CD4-positive, alpha-beta T cell treated with Interferon gamma for 1 hour (primary cell): Measurements from ENCODE around the gene FLYWCH1.

Experiments
- DNase-seq: peaks from one replicate; pipeline ENCODE4 v3.0.0-alpha.2; 2020

Gene FLYWCH1

DNA sequence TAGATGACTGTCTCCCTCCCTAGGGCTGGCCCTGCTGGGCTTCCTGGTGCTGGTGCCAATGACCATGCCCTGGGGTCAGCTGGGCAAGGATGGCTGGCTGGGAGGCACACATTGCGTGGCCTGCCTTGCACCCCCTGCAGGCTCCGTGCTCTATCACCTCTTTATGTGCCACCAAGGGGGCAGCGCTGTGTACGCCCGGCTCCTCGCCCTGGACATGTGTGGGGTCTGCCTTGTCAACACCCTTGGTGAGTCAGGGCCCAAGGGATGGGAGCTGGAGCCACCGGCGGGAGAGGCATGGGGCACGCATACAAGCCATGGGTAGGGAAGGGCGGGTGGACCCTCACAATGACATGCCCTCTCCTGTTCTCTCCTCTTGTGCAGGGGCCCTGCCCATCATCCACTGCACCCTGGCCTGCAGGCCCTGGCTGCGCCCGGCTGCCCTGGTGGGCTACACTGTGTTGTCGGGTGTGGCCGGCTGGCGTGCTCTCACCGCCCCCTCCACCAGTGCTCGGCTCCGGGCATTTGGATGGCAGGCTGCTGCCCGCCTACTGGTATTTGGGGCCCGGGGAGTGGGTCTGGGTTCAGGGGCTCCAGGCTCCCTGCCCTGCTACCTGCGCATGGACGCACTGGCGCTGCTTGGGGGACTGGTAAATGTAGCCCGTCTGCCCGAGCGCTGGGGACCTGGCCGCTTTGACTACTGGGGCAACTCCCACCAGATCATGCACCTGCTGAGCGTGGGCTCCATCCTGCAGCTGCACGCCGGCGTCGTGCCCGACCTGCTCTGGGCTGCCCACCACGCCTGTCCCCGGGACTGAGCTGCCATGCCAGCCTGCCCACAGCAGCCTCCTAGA lies 59.6 kb downstream of the FLYWCH1 start:
- DNase-seq = no peak

DNA sequence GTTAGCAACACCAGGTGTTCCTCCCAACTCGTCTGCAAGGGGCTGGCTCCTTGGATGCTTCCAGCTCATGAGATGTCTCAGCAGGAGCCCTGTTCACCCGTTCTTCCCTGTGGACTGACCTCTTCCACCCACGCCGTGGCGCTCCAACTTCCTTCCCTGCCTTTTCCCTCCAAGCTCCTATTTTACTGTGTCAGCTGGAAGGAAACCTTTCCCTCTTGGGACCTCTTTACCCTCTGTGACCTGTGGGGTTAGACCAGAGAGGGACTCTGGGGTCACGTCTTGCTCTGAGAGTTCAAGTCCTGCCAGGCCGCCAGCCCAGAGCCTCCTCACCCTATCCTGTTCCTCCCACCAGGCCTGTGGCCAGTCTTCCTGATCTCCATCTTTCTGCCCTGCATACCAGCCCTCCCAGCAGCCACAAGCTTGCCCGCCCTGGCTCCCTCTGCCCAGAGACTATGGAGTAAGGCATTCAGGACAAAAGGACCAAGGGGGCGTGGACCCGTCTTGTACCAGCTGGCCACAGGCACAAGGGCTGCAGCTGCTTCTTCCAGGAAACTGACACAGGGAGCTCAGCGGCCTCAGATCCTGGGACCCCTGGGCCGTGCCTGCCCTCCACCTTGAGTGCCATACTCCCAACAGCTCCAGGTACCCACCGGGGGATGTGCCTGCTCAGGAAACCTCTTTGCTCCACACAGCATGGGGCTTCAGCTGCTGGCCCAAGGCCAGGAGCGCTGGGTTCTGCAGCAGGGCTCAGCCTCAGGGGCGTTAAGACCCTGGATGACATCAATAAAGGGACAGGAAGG lies 60.5 kb downstream of the FLYWCH1 start:
- DNase-seq = no peak

DNA sequence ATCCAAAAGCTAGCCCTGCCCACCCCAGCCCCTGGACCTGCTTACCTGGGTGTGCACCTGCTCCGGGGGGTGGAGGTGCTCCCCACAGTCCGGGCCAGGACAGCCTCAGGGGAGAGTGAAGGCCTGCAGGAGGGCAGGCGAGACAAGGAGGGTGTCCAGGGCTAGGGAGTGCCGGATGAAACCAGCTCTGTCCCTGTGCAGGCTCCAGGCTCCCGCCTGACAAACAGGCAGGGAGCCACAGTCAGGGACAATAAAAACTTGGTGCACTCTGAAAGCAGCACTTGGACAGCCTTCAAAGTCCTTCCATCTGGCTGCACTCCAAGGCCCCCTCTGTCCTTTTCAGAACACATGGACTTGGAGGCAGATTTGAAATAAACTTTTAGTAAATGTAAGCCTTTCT lies 61.4 kb downstream of the FLYWCH1 start:
- no peak for DNase-seq

DNA sequence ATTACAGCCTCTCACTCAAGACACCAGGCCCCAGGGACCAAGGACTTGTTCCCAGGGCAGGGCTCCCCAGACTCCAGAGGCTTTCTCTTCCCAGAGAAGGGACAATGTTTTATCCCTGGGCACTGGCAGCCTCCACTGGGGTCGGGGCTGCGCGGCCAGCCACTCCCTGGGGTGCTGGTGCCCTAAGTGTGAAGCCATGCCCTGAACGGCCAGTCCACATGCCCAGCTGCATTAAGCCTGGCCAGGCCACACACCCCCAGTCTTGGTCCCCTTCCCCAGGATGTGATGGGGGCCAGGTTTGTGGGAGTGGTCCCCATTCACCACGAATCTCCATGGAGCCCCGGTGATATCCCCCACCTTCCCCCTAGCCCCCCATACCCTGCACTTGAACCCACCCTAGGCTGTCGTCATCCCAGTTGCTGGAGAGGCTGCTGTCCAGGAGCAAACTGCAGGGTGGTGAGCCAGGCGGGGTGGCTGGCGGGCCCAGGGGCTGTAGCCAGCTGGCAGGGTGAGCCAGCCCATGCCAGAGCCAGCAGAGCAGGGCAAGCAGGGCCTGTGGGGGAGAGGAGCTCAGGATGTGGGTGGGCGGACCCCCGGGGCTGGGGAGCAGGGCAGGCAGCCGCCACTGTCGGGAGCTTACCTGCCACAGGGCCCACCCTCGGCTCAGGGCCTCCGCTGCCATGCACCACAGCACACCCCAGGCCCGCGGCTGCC lies 62.0 kb downstream of the FLYWCH1 start:
- no peak for DNase-seq

DNA sequence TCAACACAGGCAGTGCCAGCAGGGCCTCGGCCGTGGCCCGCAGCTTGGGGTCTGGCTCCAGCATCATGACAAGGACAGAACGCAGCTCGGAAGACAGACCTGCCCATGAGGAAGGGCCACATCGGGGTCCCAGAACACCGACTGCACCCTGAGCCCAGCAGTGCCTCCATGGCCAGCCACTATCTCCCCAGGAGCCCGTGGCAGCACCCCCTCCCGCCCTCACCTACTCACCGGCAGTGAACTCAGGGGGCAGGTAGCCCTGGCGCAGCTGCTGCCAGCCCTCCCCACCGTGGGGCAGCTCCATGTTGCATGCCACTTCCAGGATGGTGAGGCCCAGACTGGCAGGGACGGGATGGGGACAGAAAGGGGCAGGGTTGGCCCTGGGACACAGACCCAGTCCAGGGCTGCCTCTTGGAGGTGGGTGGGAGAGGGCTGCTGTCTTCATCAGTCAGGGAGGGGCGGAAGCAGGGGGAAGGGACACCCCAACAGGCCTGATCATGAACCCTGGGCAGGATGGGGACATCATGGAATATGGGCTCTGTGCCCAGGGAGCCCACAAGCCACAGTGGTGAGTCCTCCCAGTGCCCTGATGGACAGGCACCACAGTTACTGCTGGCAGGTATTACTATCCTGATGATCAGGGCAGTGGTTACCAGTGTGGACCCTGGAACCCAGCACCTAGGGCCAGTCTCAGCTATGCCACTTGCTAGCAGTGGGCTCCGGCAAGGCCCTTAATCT lies 62.8 kb downstream of the FLYWCH1 start:
- DNase-seq = no peak

DNA sequence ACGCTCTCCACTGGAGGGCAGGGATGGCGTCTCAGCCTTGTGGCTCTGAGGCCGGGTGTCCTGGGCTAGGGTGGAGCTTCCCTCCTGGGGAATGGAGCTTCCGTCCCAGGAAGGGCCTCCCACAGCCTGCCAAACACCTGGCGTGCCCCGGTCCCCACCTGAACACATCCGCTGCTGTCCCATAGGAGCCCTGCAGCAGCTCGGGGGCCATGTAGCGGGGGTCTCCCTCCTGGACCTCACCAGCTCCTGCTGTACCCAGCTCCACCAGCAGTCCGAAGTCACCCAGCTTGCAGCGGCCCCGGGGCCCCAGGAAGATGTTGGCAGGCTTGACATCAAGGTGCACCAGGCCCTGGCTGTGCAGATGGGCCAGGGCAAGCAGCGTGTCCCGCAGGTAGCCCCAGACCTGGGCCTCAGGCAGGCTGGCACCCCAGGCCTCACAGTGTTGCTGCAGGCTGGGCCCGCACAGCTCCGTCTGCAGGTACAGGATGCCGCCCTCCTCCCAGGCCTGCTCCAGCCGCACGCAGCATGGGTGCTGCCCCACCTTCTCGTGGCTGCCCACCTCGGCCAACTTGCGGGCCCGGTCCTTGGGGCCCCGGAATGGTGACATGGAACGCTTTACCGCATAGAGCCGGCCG lies 63.5 kb downstream of the FLYWCH1 start:
- no peak for DNase-seq

DNA sequence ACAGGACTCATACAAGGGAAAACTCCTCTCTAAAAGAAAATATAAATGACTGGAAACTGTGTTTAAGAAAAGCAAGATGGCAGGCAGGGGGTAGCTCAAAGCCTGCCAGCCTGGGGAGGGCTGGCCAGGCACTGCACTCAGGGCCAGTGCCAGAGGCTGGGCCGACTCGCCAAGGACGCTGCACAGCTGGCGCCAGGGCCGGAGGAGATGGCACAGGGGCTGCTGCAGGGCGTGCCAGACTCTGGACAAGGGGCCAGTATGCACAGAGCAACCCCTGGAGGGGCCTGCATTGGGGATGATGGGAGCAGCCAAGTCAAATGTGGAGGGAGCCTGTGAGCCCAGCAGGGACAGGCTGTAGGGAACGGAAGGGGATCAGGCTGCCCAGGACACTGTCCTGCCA lies 64.5 kb downstream of the FLYWCH1 start:
- DNase-seq = no peak

DNA sequence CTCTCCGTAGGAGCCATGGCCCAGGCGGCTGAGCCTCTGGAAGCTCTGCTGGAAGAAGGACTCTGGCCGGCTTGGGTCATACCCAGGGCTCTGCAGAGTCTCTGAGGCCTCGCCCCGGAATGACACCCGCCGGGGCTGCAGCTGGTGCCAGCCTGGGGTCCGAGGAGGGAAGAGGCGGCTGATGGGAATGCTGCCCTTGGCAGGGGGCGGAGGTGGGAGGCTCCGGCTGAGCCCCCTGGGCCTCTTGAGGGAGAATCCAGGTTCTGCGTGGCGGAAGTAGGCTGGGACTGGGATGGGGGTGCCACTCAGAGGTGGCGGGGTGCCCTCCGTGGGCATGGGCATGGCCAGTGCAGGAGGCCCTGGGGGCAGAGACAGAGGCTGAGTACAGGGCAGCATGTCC lies 64.9 kb downstream of the FLYWCH1 start:
- no peak for DNase-seq

DNA sequence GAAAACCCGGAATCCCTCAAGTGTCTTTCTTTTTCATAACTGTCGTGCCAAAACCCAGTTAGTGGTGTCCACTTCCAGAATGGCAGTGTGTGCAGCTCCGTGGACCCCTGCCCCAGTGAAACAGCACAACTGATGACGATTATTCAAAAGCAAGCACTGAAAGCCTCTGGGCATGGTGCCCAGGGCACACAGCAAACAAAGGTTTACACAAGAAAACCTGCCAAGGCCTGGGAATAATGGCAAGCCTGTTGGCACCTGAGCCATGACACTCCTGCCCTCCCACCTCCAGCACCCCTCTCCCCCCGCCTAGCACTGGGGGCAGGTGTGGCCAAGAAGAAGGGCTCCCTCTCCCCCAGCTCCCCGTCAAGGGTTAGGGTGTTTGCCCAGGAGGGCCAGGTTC lies 65.7 kb downstream of the FLYWCH1 start:
- DNase-seq = no peak

DNA sequence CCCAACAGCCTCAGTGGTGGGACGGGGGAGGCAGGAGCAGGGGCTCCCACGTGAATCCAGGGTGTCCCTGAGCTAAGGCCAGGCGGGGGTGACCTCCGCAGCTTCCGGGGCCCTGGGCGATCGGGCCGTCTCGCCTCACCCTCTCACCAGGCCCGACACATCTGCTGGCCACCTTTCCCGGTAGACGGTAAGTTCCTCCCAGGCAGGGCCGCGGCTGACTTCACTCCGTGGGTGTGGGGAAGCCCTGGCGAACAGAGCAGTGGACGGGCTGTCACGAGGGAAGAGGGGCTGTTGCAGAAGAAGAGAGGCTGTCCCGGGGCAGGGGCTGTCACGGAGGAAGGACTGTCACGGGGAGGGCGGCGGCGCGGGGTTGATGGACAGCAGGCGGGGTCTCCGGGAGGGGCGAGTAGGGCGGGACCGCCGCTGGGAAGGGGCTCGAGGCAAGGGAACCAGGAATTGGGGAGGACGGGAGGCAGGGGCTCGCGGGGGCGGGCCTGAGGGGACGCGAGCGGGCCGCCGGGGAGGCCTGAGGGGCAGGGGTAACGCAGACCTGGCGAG lies 68.0 kb downstream of the FLYWCH1 start:
- DNase-seq = no peak

DNA sequence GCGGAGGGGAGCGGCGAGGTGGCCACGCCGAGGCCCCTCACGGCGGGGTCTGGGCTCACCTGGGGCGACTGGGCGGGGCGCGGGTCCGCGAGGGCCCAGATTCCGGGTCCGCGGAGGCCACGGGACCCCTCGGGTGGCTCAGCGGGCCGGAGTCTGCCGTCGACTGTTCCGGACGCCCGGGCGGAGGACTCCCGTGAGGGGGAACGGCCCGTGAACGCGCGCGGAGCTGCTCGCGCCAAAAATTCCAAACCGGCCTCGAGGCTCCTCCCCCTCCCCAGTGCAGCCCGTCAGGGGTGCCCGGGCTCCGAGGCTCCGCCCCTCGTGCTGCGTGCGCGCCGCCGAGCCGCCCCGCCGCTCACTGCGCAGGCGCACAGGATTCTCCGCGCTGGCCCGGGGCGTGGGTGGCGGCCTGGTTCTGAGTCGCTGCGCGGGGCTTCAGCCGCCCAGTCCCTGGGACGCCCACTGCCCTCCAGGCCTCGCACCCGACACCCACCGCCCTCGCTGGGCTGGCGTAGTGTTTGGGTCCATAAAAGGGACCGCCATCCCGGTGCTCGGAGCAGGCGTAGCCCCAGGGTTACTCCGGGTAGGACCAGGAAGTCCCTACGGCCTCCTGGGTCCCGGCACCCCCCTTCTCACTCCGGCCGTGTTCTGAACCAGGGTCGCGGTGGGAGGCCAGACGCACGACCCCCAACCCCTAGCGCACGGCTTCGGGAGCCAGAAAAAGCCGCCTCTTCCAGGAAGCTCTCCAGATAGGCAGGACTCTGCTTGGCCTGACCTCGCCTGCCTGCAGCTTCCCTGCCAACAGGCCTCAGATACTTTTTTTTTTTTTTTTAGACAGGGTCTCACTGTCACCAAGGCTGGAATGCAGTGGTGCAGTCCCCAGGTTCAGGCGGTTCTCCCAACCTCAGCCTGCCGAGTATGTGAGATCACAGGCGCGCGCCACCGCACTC lies 68.8 kb downstream of the FLYWCH1 start, which contains the start of gene PKMYT1:
Gene PKMYT1, minus strand, starts transcription at position 220 of the 950 bp plus-strand sequence. CDS start 789 bp downstream, outside the sequence.
- peak; percentile 92 for DNase-seq

DNA sequence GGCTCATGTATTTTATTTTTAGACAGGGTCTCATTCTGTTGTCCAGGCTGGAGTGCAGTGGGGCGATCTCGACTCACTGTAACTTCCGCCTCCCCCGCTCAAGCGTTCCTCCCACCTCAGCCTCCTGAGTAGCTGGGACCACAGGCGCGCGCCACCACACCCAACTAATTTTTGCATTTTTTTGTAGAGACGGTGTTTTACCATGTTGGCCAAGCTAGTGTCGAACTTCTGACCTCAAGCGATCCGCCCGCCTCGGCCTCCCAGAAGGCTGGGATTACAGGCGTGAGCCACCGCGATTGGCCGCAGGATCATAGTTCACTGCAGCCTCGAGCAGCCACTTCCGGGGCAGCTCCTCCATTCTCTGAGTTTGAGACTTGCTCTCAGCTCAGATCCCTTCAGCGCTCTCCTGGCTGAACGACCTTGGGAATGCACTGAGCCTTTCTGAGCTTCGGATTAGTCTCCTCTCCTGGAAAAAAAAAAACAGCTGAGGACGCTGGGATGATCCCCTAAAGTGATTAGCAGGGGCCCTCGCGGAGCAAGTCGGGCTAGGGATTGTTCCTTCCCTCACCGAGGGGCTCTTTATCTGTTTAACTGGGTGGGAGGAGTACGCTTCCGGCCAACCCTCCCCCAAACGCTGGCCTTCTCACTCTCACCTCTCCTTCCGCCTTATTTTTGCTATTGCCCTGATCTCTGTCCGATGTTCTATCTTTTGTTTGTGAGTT lies 69.6 kb downstream of the FLYWCH1 start:
- DNase-seq = no peak

DNA sequence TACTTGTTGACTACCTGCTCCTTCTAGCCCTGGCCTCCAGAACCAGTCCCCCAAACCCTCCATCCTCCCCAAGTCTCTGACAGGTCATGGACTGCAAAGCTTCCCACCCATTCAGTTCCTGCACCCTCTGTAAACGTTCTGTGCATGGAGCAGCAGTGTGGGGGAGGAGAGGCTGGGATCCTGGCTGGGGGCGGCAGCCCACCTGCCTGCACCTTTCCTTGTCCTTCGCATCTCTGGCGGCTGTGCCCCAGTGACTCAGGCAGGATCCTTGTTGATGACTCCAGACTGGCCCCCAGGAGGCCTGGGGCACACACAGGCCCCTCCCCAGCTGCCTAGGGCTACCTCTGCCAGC lies 70.1 kb downstream of the FLYWCH1 start:
- DNase-seq = no peak

DNA sequence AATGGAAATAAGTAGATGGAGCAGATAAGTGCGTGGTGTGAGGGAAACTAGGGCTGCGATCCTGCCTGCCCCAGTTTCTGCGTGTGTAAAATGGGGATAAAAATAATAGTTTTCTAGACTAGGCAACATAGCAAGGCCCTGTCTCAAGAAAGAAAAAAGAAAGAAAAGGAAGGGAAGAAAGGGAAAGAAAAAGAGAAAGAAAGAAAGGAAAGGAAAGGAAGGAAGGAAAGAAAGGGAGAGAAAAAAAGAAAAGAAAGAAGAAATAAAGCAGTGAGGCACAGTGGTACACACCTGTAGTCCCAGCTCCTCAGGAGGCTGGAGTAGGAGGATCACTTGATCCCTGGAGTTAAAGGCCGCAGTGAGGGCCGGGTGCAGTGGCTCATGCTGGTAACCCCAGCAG lies 70.7 kb downstream of the FLYWCH1 start:
- DNase-seq = no peak

DNA sequence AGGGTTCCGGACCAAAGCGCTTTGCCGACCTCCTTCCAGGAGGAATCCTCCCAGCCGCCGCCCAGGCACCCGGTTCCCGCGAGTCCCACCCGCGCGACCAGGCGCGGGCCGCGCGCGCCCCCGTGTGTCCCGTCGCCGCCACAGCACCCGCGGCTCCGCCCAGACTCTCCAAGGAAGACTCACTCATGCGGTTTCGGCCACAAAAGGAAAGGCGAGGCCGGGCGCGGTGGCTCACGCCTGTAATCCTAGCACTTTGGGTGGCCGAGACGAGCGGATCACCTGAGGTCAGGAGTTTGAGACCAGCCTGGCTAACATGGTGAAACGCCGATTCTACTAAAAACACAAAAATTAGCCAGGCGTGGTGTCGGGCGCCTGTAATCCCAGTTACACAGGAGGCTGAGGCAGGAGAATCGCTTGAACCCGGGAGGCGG lies 72.0 kb downstream of the FLYWCH1 start:
- peak; percentile 65 for DNase-seq

DNA sequence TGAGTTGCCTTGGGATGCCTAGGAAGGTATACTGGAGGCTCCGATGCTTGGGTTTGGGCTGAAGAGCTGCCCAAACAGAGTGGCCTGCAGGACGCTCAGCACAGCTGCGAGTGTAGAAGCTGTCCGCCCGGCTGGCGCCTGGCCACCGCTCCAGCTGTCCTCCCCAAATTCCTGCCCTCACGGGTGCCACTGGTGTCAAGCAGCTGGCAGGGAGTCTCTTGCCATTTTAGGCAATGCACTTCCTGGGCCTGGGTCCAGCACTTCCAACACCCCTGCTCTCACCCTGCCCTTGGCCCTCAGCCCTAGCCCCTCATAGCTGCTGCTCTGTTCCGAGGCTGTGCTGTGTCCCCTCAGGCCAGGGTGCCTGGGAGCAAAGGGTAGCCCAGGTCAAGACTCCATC lies 73.7 kb downstream of the FLYWCH1 start:
- DNase-seq = no peak

DNA sequence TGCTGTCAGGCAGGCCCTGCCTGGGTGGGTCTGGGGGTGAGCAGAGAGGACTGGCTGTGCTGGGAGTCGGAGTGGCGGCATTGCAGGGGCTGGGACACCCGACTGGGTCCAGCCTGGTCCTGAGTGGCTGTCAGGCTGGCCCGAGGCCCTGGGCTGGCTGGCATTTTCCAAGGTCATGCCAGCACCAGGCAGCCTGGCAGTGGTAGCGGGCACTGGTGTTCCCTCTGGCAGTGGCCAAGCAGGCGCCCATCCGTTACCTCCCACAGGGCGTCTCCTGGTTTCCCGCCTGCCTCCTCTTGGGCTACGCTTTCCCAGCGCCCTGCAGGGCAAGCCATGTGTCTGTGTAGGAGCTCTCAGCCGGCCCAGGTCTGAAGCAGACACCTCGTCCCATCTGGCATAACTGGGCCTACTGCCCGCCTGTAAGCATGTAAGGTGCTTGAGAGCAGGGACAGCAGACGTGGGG lies 74.2 kb downstream of the FLYWCH1 start:
- no peak for DNase-seq

DNA sequence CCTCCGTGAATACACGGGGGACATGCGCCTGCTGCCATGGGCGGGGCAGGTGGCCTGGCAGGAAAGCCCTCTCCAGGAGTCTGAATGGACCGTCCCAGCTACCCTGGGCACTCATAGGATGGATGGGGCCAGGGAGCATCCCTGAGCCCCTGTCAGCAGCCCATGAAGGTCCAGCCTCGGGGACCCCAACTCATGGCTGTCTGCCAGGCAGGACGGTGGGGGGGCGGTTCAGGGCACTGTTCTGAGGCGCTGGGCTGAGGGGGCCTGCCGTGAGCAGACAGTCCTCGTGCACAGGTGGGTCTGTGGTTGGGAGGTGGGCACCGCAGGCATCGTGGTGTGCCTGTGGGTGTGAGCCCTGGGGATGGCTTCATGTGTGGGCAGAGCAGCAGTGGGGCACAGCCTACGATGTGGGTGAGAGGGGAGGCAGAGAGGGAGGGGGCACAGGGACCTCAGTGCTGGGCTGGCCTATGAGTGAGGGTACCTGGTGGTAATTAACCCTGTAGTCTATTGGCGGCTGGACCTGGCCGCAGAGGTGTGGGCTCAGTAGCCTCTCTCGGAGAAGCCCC lies 75.0 kb downstream of the FLYWCH1 start:
- DNase-seq = no peak

DNA sequence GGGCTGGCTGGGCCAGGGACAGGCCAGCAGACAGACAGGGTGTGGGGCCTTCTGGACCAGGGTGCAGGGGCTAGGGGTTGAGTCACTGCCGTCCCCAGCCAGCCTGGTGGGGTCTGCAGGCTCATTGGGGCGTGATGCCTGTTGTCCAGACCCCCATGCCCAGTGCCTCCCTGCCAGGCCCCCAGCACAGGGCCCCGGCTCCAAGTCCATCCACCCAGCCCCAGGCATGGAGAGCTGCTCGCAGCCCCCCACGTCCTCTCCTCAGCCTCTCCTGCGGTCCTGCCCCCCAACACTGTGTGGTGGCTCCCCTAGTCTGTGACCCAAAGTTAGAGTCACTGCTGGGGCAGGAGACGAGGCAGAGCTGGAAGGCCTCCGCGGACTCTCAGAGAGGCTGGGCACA lies 75.6 kb downstream of the FLYWCH1 start:
- DNase-seq = no peak

DNA sequence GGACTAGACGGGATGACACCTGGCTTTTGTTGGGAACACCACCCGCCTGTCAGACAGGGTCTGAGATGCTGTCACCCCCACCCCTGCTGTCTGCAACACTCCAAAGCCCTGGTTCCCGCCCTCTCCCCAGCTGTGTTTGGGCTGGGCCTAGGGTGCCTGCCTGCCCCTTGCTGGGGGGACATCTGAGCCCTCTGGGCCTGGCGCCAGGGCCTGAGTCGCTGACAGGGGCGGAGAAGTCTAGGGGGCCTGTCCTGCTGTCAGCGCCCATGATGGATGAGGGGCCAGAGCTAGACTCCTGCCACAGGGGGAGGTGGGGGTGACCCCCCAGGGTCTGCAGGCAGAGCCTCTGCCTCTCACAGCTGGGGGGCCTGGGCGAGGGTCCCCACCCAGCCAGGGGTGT lies 76.1 kb downstream of the FLYWCH1 start:
- no peak for DNase-seq
